IPS DF 4.7 (cell line): ENCODE measurements around the gene CALY.
"Not testable (repeated sequence)": the region's sequence is repeated elsewhere in the genome, so short reads cannot be mapped to it uniquely, and the experiment has no call there.

Experiments
- DNase-seq: peaks from one replicate; pipeline ENCODE4 v3.0.0-alpha.2; 2013; ENCODE audit warnings: low spot score; ENCODE audit errors: extremely low read depth

CALY gene, protein sequence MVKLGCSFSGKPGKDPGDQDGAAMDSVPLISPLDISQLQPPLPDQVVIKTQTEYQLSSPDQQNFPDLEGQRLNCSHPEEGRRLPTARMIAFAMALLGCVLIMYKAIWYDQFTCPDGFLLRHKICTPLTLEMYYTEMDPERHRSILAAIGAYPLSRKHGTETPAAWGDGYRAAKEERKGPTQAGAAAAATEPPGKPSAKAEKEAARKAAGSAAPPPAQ

DNA sequence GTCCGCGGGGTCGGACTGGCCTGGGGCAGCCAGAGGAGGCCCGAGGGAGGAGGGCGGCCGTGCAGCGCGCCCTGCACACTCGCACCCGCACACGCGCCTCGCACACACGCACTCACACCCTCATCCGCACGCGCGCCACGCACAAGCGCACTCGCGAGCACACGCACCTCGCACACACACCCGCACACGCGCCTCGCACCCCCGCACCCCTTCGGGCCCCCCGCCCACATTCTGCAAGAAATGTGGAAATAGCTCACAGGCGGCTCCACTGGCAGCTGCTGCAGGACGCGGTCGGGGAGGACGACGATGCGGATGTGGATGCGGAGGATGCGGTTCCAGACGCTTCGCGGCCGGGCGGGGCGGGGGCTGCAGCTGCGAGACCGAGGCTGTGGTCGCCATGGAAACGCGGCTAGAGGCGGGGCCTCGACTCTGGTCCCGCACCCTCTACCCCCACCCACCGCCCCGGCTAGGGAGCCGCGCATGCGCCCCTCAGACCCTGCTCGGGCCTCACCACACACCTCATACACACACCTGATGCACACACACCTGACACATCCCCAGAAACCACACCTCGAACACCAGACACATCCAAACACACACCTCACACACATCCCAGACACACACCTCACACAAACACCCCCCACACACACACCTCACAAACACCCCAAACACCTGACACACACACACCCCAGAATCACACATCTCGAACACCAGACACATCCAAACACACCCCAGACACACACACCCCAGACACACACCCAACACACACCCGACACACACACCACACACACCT is at the start of gene CALY:
TSS of gene CALY (minus strand) at position 320 of the 793 bp plus-strand sequence. CDS start 7,907 bp downstream, outside the sequence.
- no peak for DNase-seq

DNA sequence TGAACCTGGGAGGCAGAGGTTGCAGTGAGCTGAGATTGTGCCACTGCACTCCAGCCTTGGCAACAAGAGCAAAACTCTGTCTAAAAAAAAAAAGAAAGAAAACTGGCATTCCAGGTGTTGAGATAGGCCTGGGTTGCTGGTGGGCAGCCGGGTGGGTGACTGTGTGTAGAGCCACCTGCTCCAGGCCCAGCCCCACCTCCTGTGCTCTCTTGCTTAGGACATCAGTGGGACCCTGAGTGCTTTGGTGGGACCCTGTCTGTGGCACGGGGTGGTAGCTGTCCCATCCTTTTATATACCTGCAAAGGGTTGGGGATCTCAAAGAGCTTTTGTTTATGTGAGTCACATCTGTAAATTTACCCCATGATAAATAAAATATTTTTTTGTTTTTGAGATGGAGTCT is 48.5 kb upstream of the CALY start:
- no peak for DNase-seq

DNA sequence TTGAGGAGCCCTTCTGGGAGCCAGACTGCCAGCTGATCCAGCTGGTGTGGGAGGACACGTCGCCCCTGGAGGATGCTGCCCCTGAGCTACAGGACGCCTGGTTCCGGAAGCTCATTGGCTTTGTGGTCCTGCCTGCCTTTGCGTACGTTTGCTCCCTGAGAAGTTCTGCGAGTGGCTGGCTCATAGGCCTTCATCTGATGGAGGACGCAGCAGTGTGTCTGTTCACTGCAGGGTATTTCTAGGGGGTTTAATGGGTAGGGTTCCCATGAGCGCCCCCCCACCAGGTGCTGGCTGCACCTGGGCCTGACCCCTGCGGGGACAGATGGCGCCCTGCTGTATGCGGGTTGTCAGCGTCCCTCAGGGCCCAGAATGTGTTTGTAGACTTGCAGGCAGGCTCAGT is 47.4 kb upstream of the CALY start:
- no peak for DNase-seq

DNA sequence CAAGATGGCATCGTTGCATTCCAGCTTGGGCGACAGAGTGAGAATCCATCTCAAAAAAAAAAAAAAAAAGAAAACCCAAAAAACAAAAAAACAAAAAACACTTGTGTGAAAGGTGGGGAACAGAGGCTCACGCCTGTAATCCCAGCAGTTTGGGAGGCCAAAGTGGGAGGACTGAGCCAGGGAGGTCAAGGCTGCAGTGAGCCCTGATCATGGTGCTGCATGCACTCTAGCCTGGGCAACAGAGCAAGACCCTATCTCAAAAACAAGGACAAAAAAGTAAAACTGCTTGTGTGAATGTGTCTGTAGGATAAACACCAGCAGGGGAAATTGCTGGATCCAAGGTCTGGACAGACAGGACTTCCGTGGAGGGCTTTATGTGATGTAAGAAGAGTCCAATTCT is 46.9 kb upstream of the CALY start:
- no peak for DNase-seq

DNA sequence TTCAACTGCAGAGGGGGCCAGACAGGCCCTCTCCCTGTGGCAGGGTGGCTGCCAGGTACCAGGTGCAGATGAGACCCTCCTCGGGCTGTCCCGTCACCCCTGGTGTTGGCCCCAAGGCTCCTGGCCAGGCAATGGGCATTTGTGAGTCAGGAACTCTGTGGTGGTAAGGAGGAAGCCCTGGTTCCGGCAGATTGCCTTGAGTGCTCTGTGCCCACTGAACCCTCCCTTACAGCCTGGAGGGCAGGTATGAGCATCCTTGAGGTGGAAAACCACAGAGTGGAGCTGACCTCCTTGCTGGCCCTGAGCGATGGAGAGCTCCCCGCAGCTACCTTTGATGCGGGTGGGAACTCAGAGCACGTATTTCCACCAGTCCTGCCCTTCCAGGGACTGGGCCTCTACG is 44.3 kb upstream of the CALY start:
- no peak for DNase-seq

DNA sequence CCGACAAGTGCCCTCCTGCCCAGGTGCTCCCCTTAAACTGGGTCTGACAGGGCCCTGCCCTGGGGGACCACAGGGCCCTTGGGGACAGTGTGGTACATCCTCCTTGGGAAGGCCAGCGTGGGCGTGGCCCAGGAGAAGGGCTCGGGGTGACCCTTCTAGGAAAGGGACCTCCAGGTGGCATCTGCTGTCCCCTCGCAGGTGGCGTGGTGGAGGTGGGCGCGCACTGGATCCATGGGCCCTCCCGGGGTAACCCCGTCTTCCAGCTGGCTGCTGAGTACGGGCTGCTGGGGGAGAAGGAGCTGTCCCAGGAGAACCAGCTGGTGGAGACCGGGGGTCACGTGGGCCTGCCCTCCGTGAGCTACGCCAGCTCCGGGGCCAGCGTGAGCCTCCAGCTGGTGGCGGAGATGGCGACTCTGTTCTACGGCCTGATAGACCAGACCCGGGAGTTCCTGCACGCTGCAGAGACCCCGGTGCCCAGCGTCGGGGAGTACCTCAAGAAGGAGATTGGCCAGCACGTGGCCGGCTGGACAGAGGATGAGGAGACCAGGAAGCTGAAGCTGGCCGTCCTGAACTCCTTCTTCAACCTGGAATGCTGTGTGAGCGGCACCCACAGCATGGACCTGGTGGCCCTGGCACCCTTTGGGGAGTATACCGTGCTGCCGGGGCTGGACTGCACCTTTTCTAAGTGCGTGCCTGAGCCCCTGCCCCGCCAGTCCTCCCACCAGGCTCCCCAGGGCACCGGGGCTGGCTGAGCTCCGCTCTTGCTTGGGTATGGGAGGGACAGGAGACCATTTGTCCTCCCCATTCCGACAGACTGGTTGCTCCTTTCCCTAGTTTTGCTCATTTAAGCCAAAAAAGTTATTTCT is 43.3 kb upstream of the CALY start:
- DNase-seq = no peak

DNA sequence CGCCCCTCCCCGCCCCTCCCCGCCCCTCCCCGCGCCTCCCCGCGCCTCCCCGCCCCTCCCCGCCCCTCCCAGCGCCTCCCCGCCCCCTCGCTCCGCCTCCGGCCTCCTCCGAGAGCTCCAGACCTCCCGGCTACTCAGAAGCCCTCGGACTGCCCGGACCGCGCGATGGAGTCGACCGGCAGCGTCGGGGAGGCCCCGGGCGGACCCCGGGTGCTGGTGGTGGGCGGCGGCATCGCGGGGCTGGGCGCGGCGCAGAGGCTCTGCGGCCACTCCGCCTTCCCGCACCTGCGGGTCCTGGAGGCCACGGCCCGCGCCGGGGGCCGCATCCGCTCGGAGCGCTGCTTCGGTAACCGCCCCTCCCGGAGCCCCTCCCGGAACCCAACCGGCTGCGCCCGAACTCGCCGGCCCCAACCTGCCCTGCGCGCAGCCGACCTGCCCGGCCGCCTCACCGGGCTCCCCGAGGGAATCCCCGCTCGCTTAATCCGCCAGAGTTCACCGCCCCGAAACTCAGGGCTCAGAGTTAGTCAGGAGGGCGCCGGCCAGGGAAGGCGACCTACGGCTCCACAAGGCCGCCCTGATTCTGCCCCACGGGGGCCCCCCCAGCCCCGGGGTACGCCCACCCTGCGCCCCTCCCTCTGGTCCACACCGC is 42.6 kb upstream of the CALY start, which contains the start of gene PAOX:
TSS of gene PAOX (plus strand) at position 111 of the 649 bp plus-strand sequence. CDS start at position 166, 55 bp downstream.
- DNase-seq = no peak

DNA sequence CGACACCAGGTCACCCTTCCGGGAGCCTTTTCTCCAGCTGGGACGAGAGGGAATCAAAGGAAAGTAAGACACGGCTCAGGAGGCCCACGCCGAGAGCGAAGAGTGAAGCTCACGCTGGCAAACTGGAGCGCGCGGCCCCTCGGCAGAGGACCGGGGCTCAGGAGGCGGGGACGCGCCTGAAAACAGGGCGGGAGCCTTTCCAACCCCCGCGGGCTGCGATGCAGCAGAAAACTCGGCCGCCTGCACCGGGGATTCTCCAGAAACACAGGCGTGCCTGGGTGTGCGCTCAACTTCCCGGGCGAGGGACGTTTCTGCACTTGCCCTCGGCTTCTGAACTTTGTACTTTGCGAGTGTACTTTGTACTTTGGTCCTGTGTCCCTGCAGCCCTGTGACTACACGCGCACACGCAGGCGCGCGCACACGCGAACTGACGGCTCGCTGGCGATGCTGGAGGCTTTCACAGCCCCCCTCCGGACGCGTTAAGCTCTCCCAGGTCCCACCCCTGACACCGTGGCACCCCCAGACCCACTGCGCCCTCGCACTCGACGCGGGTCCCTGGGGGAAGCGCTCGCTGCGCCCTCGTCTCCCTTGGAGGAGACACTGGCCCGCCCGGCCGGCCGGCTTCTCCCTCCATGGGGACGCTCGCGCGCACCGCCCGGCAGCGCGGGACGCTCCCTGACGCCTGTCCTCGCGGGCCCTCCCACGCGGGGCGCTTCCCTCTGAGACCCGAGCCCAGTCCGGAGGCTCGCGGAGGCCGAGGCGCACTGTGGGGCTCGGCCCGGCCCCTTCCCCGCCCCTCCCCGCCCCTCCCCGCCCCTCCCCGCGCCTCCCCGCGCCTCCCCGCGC is 41.8 kb upstream of the CALY start:
- DNase-seq = no peak

DNA sequence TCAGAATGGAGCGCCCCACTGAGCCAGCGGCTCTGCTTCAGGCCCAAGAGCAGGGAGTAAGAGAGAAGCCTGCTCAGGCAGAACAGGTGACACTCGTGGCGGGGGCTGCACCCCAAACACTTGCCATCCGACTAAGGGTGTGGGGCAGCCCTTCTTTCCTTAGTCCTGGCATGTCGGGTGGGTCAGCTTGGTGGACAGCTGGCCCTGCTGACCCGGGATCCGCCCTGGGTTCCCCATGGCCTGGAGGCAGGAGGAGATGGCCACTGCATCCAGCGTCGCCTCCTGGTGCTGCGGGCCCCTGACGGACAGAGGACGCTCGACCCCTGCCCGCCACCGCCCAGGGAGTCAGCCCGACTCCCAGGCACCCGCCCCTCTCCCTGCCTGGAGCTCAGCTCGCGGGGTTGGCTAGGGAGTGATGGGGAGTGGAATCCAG is 41.1 kb upstream of the CALY start:
- DNase-seq = no peak

DNA sequence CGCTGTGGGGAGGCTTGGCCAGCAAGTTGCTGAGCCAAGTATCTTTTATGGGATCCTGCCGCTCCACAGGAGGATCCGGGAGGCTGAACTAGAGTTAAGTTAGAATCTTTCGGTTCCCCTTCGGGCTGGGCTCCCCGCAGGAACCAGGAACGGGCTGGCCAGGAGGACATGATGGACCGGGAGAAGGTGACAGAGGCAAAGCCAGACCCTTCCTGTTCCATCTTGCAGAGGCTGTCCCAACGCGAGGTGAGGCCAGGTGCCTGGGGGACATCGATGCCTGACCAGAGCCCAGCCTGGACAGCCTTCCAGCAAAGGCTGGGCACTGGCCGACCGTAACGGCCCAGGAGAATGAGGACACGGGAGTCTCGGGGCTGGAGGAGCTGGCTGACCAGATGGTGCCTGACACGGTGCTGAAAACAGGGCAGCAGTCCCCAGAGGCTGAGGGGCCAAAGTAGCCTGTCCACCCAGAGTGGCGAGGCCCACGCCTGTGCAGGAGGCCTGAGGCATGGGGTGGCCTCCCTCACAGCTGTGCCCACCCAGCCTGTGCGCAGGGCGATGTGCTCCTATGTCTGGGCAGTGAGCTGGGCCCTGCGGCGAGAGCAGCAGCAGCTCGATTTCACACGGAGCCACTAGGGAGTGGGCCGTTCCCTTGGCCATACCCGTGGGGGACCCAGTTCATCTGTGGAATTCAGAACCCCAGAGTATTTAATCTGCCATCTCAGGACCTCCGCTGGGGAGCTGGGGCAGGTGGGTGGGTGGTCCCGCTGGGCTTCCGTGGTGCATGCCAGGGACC is 40.5 kb upstream of the CALY start:
- DNase-seq = no peak

DNA sequence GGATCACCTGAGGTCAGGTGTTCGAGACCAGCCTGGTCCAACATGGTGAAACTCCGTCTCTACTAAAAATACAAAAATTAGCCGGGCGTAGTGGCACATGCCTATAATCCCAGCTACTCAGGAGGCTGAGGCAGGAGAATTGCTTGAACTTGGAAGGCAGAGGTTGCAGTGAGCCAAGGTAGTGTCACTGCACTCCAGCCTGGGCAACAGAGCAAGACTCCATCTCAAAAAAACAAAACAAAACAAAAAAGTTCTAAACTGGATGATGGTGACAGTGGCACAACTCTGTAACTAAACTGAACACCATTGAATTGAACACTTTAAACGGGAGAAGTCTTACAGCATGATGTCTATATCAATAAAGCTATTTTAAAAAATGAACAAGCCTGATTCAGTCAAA is 39.5 kb upstream of the CALY start:
- DNase-seq = not testable (repeated sequence)

DNA sequence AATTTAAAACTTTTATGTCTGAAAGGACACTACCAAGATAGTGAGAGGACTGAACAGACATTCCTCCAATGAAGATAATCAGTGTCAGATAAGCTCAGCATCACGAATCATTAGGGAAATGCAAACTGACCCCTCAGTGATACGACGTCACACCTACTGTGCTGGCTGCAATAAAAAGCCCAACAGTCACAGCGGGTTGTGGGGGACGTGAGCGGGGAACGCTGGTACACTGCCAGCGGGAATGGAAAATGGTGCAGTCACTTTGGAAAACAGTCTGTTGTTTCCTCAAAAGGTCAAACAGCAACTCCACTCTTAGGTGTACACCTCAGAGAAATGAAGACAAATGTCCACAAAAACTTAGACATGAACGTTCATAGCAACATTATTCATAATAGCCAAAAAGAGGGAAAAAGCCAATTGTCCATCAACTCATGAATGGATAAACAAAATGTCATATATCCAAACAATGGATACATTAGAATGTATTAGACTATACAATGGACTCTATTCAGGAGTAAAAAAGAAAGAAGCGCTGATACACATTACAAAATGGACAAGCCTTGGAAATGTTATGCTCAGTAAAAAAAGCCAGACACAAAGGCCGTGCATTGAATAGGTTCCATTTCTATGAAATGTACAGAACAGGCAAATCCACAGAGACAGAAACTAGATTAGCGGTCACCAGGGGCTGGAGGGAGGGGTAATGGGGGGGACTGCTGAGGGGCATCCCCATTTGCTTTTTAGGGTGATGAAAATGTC is 38.8 kb upstream of the CALY start:
- no peak for DNase-seq

DNA sequence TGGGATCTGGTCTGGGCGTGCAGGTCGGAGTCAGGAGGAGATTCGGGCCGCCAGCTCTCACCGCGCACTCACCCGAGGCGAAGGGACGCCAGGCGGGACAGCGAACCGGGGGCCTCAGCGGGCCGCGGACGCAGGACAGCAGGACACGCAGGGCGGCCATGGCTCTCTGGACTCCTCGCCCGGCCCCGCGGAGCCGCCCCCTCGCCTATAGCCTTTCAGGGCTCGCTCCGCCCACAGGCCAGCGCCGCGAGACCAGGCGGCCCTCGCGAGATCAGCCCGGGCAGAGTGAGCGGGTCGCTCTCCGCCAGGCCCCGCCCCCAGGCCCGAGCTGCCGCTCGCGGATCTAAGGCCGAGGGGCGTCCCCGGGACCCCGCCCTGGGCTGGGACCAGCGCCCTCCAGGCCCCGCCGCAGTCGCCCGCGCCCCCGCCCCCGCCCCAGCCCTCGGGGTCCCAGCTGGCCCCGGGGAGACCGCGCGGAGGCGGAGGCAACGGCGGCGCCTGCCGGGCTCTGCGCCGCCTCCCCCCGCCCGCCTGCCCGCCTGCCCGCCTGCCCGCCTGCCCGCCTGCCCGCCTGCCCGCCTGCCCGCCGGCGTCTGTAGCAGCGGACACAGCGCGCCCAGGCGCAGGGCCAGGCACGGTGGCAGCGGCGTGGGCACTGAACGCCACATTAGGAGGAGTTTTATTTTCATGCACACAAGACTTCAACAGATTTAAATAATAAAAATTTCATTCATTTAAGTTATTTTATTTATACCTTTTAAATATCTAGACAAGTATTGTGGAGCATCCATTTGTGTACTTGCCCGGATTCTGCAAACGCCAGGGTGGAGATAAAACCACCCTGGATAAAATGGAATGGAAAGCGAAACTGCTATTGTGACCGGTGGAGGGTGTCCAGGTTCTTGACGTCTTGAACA is 36.7 kb upstream of the CALY start, which contains the start of gene ECHS1:
TSS of gene ECHS1 (minus strand) at position 181 of the 917 bp plus-strand sequence. CDS start at position 160, 21 bp downstream.
- DNase-seq = no peak

DNA sequence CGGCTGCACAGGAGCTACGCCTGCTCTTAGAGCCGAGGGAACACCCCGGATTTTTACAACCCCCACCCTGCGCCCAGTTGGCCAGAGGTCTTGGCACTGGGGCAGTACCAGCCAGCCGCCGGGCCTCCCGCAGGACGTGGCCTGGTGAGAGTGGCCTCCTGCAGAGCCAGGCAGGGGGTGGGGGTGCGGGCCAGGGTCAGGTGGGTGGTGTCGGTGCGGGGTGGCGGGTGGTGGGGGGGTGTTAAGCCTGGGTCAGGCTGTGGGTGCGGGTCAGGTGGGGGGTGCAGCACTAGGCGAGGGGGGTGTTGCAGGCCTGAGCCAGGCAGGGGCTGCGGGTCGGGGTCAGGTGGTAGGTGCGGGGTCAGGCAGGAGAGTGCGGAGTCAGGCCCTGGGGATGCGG is 35.8 kb upstream of the CALY start:
- DNase-seq = no peak

DNA sequence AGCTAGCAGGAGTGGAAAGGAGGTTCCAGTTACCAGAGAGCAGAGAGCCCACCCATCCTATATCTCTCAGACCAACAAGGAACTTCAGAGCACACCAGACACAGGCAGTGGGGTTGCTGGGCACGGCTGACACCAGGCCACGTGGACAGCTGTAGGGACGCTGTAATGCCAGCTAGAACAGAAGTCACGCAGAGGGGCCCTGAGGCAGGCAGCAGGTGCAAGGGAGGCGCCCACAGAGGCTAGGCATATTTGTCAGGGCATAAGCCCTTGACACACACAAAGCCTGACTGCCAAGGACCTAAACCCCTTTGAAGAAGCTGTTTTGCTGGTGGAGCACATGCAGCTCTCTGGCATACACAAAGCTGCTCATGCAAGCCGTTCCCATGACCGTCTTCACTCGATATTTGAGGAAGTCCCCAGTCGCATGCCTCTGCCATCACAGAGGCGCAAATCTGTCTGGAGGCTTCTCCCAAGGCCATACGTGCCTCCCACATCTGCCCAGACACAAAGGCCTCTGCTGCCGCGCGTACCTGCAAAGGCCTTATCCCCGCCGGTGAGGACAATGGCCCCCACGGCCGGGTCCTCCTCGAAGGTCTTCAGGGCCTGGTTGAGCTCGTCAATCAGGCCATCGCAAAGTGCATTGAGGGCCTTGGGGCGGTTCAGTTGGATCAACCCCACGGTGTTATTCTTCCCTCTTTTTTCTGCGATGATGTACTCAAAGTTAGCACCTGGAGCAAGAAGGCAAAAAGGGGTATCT is 33.5 kb upstream of the CALY start:
- DNase-seq = no peak

DNA sequence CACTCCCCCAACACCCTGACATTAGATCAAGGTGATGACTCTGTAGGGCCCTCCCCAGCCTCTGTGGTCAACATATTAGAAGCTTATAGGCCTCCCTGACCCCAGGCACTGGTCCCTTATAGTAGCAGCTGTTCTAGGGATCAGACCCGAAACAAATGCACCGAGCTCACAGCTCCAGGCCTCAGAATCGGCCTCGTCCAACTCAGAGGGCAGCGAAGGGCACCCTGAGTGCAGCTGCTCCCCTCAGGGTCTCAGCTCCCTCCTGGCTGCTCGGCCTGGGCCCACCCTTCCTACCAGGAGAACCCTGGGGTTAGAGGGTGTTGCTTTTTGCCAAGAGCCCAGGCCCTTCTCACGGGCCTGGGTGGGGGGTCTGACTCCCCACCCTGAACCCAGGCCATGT is 31.5 kb upstream of the CALY start:
- no peak for DNase-seq

DNA sequence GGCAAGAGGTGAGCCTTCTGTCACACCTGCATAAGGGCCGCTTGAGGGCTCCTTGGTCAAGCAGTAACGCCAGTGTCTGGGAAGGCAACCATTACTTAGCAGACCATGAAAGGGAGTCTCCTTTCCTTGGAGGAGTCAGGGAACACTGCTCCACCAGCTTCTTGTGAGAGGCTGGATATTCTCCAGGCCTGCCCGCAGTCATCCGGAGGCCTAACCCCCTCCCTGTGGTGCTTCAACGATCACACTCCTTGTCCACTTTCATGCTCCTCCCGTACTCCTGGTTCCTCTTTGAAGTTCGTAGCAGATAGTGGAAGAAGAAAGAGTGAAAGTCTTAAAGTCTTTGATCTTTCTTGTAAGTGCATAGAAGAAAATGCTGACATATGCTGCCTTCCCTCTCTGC is 30.8 kb upstream of the CALY start:
- DNase-seq = not testable (repeated sequence)
